Thyroid gland (tissue), 4 donors: ENCODE data around the gene UCP3. TPM values are rescaled to one million over a fixed set of nuclear protein-coding genes. Genes with fewer than 3 reads are reported as not detected.
A peak's percentile ranks its signal among the peaks of the same experiment; 100 is the strongest.

Experiments used
- DNase-seq, 2 donors: peaks; one replicate each; pipeline ENCODE4 v3.0.0-alpha.2; 2019
- H3K27ac ChIP-seq, 3 donors: fragments of 200-600 bp; sonication (generic); 1 replicate in 2 of 3; 2 replicates in 1 of 3; pipeline ENCODE4 v1.5.1; 2016 to 2019; ENCODE audit warnings: mild to moderate bottlenecking in 1 of 3, moderate library complexity in 1 of 3
- H3K27me3 ChIP-seq: fragments of 200-600 bp; sonication (generic); one replicate; pipeline ENCODE4 v1.5.1; 2019
- H3K36me3 ChIP-seq, 2 donors: fragments of 200-600 bp; sonication (generic); one replicate each; pipeline ENCODE4 v1.5.1; 2016 to 2019
- H3K4me1 ChIP-seq, 2 donors: fragments of 200-600 bp; sonication (generic); one replicate each; pipeline ENCODE4 v1.5.1; 2017 to 2019
- H3K4me3 ChIP-seq, 3 donors: fragments of 200-600 bp; sonication (generic); replicated peaks in 1 of 3; 1 replicate in 2 of 3; 2 replicates in 1 of 3; pipeline ENCODE4 v1.5.1; 2016; ENCODE audit warnings: mild to moderate bottlenecking in 1 of 3
- H3K9me3 ChIP-seq: fragments of 200-600 bp; sonication (generic); one replicate; pipeline ENCODE4 v1.5.1; 2017
- POLR2A ChIP-seq, 2 donors: fragments of 450-650 bp; IDR thresholded peaks; one replicate each; pipeline ENCODE4 v1.6.1; 2017; ENCODE audit warnings: antibody characterized with exemption in 2 of 2, mild to moderate bottlenecking in 2 of 2, moderate library complexity in 1 of 2
- WGBS, 2 donors: methylation state at CpG; one replicate each; pipeline ENCODE4 v1.1.5; 2017; 5-methylcytosine and 5-hydroxymethylcytosine counted together
- intact Hi-C: fragments of 100-400 bp; cut with DNase I; formaldehyde crosslinking; loops from one replicate; pipeline ENCODE4 v1.15.1; 2023
- total RNA-seq, 4 donors: library from RNA; depleted of rRNA; stranded (reverse); fragments of >200 nt; gene quantifications; one replicate each; pipeline ENCODE4 v1.2.3, GENCODE V29; 2016
- TF ChIP-seq, protein P1 (sequence below), 6 experiments: fragments of 200-600 bp in 3 of 6; fragments of 450-650 bp in 3 of 6; sonication (generic) in 3 of 6; IDR thresholded peaks; one replicate each; pipeline ENCODE4 v1.5.1; 2016 to 2019; ENCODE audit warnings: antibody characterized with exemption in 6 of 6, mild to moderate bottlenecking in 2 of 6, inconsistent platforms in 1 of 6, moderate library complexity in 1 of 6

Gene UCP3
- total RNA-seq, 4 donors from 2014 or later = 3.1 to 3.6 (median 3.4) TPM

DNA sequence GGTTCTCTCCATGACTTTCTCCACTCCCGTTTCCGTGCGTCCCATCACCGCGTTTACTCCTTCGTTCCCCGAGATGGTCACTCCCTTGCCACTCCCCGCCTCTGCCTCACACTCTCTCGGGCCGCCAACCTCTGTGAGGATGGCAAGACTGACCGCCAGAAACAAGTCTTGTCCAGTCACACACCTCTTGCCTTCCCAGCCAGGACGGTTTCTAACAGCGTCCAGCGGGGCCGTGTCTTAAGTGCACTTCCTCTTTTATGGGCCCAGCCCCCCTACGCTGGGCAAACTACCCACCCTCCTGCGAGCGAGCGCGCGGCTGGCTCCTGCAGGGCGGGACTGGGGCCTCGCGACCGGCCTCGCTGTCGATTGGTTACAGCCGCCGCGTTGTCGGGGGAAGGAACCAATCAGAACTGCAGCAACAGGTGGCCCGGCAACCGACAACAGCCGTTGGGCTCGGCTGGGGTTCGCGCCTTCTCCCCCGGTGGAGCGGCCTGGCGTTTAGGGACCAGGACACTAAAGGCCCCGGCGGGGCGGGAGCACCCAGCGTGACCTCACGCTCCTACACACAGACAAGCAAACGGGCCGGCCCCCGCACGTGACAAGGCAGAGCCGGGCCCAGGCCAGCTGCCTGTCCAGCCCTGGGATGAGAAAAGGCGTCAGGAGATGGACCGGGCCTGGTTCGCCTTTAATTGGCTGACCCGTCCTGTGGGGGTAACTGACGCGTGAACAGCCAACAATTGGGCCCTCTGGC lies 25.7 kb downstream of the UCP3 start:
- DNase-seq = peak; percentile 95
- H3K27me3 ChIP-seq = no peaks in the 10 kb centered on the region
- H3K36me3 ChIP-seq = peaks cover 1 to 5% of the 10 kb centered on the region in 2 donors
- peaks cover 21 to 28% of the 10 kb centered on the region in 2 donors for H3K4me1 ChIP-seq
- intact Hi-C loops = loop anchor here (5.0 kb wide), 1 partner anchor 39 kb away; no protein-coding TSS in a partner anchor
- H3K4me3 ChIP-seq = peak overlapping the region; percentile 18 to 76 (median 51)
- peak overlapping the region; percentile 83 to 93 (median 92) for H3K27ac ChIP-seq
- WGBS, 2 donors = 0 to 1% methylated on average over 24 to 44 of the region's 56 CpGs
- H3K9me3 ChIP-seq = no peaks in the 10 kb centered on the region
- TF ChIP-seq POLR2A (IDR thresholded peaks at IDR 0.05) = peak; percentile 60 to 73
- TF ChIP-seq, protein P1, sequence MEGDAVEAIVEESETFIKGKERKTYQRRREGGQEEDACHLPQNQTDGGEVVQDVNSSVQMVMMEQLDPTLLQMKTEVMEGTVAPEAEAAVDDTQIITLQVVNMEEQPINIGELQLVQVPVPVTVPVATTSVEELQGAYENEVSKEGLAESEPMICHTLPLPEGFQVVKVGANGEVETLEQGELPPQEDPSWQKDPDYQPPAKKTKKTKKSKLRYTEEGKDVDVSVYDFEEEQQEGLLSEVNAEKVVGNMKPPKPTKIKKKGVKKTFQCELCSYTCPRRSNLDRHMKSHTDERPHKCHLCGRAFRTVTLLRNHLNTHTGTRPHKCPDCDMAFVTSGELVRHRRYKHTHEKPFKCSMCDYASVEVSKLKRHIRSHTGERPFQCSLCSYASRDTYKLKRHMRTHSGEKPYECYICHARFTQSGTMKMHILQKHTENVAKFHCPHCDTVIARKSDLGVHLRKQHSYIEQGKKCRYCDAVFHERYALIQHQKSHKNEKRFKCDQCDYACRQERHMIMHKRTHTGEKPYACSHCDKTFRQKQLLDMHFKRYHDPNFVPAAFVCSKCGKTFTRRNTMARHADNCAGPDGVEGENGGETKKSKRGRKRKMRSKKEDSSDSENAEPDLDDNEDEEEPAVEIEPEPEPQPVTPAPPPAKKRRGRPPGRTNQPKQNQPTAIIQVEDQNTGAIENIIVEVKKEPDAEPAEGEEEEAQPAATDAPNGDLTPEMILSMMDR (IDR thresholded peaks at IDR 0.05) = no peak

GRCh38 chr11:73982595-73982989 lies 26.3 kb downstream of the UCP3 start, which contains the start of gene UCP2:
TSS of gene UCP2 (minus strand) at chr11:73982843. CDS start at chr11:73978378, 4,465 bp downstream.
- Histone ChIP-seq H3K27me3 (no peaks in the 10 kb centered on the region), H3K27ac (peak within 1 kb of the TSS; percentile 83 to 93 (median 92)), H3K4me1 (peaks cover 21 to 28% of the 10 kb centered on the region in 2 donors), H3K9me3 (no peaks in the 10 kb centered on the region), H3K4me3 (peak within 1 kb of the TSS; percentile 18 to 76 (median 51)), H3K36me3 (peaks cover 7 to 11% of the 10 kb centered on the region in 2 donors)
- peak; percentile 18 to 82 for TF ChIP-seq POLR2A (IDR thresholded peaks at IDR 0.05)
- TF ChIP-seq, protein P1 (IDR thresholded peaks at IDR 0.05) = no peak
- 1 to 2% methylated on average over 26 to 33 of the region's 43 CpGs for WGBS, 2 donors
- intact Hi-C loops = loop anchor here (5.0 kb wide), 1 partner anchor 40 kb away; no protein-coding TSS in a partner anchor
- peak; percentile 90 to 92 for DNase-seq

- intact Hi-C loops = loop anchor here (5.0 kb wide), 1 partner anchor 41 kb away; no protein-coding TSS in a partner anchor
- H3K27ac ChIP-seq = peak overlapping the region; percentile 83 to 93 (median 92)
- H3K4me3 ChIP-seq = peak overlapping the region in 1 of 3 donors; percentile 51
- WGBS, 2 donors = 64 to 76% methylated on average over 12 to 13 of the region's 13 CpGs
- H3K4me1 ChIP-seq = peaks cover 21 to 28% of the 10 kb centered on the region in 2 donors
- no peaks in the 10 kb centered on the region for H3K27me3 ChIP-seq
- peak; percentile 33 to 41 for DNase-seq
- peaks cover 20 to 24% of the 10 kb centered on the region in 2 donors for H3K36me3 ChIP-seq
- TF ChIP-seq, protein P1 (IDR thresholded peaks at IDR 0.05) = no peak
- no peak for TF ChIP-seq POLR2A (IDR thresholded peaks at IDR 0.05)
- no peaks in the 10 kb centered on the region for H3K9me3 ChIP-seq
These were observed 27.7 kb downstream of the UCP3 start for GRCh38 chr11:73981051-73981805.

DNA sequence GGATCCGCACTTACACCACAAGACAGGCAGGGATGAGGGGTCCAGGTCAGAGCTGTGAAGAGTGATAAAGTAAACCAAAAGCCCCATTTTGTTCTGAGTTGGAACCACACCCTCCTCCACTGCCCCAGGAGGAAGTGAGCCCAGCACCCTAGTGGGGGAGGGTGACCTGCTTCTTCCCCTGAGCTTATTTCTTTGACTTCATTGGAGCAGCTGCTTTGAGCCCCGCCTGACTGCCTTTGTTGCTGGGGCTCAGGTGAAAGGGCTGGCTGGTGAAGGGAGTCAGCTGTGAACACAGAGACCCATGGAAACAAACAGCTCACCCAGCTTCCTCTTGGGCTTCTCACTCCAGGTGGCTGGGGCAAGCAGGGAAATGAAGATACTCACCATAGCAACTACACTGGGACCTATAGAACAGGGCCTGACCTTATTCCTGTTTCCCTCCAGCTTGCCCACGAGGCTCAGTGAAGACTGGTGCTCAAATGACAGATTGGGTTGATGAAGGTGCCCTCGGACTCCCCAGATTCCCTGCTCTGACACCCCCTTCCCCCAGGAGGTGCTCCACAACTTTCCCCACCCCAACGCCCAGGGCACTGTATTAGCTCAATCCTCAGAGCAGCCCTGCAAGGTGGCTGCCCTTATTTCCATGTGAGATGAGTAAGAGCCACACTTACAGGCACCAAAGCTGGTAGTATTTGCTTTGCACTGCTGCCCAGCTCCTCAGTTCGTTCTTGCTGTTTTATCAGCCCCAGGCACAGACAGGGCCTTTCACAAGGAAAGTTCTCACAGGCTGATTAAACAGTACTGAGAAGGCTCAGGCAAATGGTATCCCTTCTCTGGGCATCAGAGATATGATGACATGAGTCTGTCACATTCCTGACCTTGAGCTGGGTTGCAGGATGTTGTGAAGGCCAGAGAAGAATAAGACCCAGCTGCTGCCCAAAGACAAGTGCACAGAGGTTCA lies 28.6 kb downstream of the UCP3 start:
- Histone ChIP-seq H3K9me3 (no peaks in the 10 kb centered on the region), H3K36me3 (peaks cover 26 to 32% of the 10 kb centered on the region in 2 donors), H3K4me3 (peak overlapping the region in 1 of 3 donors; percentile 2), H3K4me1 (peaks cover 21 to 28% of the 10 kb centered on the region in 2 donors), H3K27me3 (no peaks in the 10 kb centered on the region), H3K27ac (peak overlapping the region in 2 of 3 donors; percentile 92 to 93)
- intact Hi-C loops = loop anchor here (5.0 kb wide), 1 partner anchor 42 kb away; no protein-coding TSS in a partner anchor
- WGBS, 2 donors = 48 to 65% methylated on average over 6 of the region's 6 CpGs
- peak; percentile 75 to 80 for DNase-seq
- TF ChIP-seq POLR2A (IDR thresholded peaks at IDR 0.05) = peak in 1 of 2 donors; percentile 37
- TF ChIP-seq, protein P1 (IDR thresholded peaks at IDR 0.05) = no peak
